Glutamatergic neuron (in vitro differentiated cells): Measurements from ENCODE around the gene ST8SIA4. TPM values are rescaled to one million over a fixed set of nuclear protein-coding genes. Genes with fewer than 3 reads are reported as not detected.

Experiments used
- DNase-seq: peaks from one replicate; pipeline ENCODE4 v3.0.0; 2022
- H3K27ac Mint-ChIP-seq: one replicate; pipeline ENCODE4 v1.8.0; 2020; ENCODE audit warnings: mild to moderate bottlenecking, mixed read lengths, inconsistent platforms; ENCODE audit not compliant: unreplicated experiment
- H3K27me3 Mint-ChIP-seq: one replicate; pipeline ENCODE4 v1.8.0; 2020; ENCODE audit warnings: mild to moderate bottlenecking, moderate library complexity, mixed read lengths, inconsistent platforms; ENCODE audit not compliant: unreplicated experiment
- H3K36me3 Mint-ChIP-seq: one replicate; pipeline ENCODE4 v1.8.0; 2020; ENCODE audit warnings: mild to moderate bottlenecking, mixed read lengths, inconsistent platforms; ENCODE audit not compliant: unreplicated experiment
- H3K4me1 Mint-ChIP-seq: one replicate; pipeline ENCODE4 v1.8.0; 2020; ENCODE audit warnings: mild to moderate bottlenecking, low read depth, mixed read lengths, inconsistent platforms; ENCODE audit not compliant: unreplicated experiment
- H3K4me3 Mint-ChIP-seq: one replicate; pipeline ENCODE4 v1.8.0; 2020; ENCODE audit warnings: mild to moderate bottlenecking, mixed read lengths, inconsistent platforms; ENCODE audit not compliant: unreplicated experiment
- H3K9me3 Mint-ChIP-seq: one replicate; pipeline ENCODE4 v1.8.0; 2020; ENCODE audit warnings: mild to moderate bottlenecking, moderate library complexity, mixed read lengths, inconsistent platforms; ENCODE audit not compliant: unreplicated experiment
- CTCF ChIP-seq: fragments of 200-600 bp; sonication (generic); IDR thresholded peaks from one replicate; pipeline ENCODE4 v1.5.0; 2021; ENCODE audit not compliant: partially characterized antibody, unreplicated experiment
- total RNA-seq: library from RNA; stranded (reverse); fragmentation: NEBNext Ultra II Directional; extraction: Animal tissue kit (Norgen Biotek cat#: 25700); gene quantifications from one replicate; pipeline ENCODE4 v1.2.1, GENCODE V29; 2021; ENCODE audit not compliant: unreplicated experiment

ST8SIA4 gene
- total RNA-seq, 1 donor from 2014 or later, result 12.6 TPM

GRCh38 chr5:100896054-100896453, 7.0 kb downstream of the ST8SIA4 start:
- no peak for DNase-seq
- Mint-ChIP-seq H3K4me3 (no peak overlapping the region), H3K27ac (no peak overlapping the region), H3K27me3 (peaks cover 7% of the 10 kb centered on the region), H3K4me1 (peaks cover 5% of the 10 kb centered on the region), H3K9me3 (no peaks in the 10 kb centered on the region), H3K36me3 (no peaks in the 10 kb centered on the region)
- TF ChIP-seq CTCF, result no peak

GRCh38 chr5:100890461-100891008, 12.5 kb downstream of the ST8SIA4 start:
- H3K36me3 Mint-ChIP-seq, result no peaks in the 10 kb centered on the region
- no peak overlapping the region for H3K27ac Mint-ChIP-seq
- DNase-seq, result no peak
- no peaks in the 10 kb centered on the region for H3K27me3 Mint-ChIP-seq
- no peak for TF ChIP-seq CTCF
- no peak overlapping the region for H3K4me3 Mint-ChIP-seq
- H3K9me3 Mint-ChIP-seq, result no peaks in the 10 kb centered on the region
- no peaks in the 10 kb centered on the region for H3K4me1 Mint-ChIP-seq

GRCh38 chr5:100889896-100890295, 13.2 kb downstream of the ST8SIA4 start:
- H3K4me1 Mint-ChIP-seq, result no peaks in the 10 kb centered on the region
- no peak overlapping the region for H3K27ac Mint-ChIP-seq

GRCh38 chr5:100889165-100889743, 13.8 kb downstream of the ST8SIA4 start:
- H3K36me3 Mint-ChIP-seq, result no peaks in the 10 kb centered on the region
- H3K27me3 Mint-ChIP-seq, result no peaks in the 10 kb centered on the region
- H3K9me3 Mint-ChIP-seq, result no peaks in the 10 kb centered on the region
- no peak overlapping the region for H3K4me3 Mint-ChIP-seq
- H3K4me1 Mint-ChIP-seq, result no peaks in the 10 kb centered on the region
- no peak for DNase-seq
- no peak overlapping the region for H3K27ac Mint-ChIP-seq
- no peak for TF ChIP-seq CTCF

More at GRCh38 chr5:100889896-100890295, 13.2 kb downstream of the ST8SIA4 start:
- Mint-ChIP-seq H3K27me3 (no peaks in the 10 kb centered on the region), H3K4me3 (no peak overlapping the region), H3K36me3 (no peaks in the 10 kb centered on the region), H3K9me3 (no peaks in the 10 kb centered on the region)
- TF ChIP-seq CTCF, result no peak
- DNase-seq, result no peak

GRCh38 chr5:100877274-100877673, 25.8 kb downstream of the ST8SIA4 start:
- no peak overlapping the region for H3K27ac Mint-ChIP-seq

More at GRCh38 chr5:100877274-100877673, 25.8 kb downstream of the ST8SIA4 start:
- no peaks in the 10 kb centered on the region for H3K36me3 Mint-ChIP-seq
- H3K4me1 Mint-ChIP-seq, result no peaks in the 10 kb centered on the region
- TF ChIP-seq CTCF, result no peak
- no peak overlapping the region for H3K4me3 Mint-ChIP-seq
- H3K9me3 Mint-ChIP-seq, result no peaks in the 10 kb centered on the region
- no peaks in the 10 kb centered on the region for H3K27me3 Mint-ChIP-seq
- DNase-seq, result no peak
